ENCODE measurements around the gene KRT4.

GRCh38 chr12:52789637-52790426, 24.1 kb downstream of the KRT4 start:
- TF ChIP-seq EZH2 (IDR thresholded peaks at IDR 0.05; ENCODE audit: borderline replicate concordance), result no peak
- TF ChIP-seq CTCF (IDR thresholded peaks at IDR 0.05; ENCODE audit: poor library complexity), result no peak
